Measurements from ENCODE around the gene PTCSC3.

Gene PTCSC3

DNA sequence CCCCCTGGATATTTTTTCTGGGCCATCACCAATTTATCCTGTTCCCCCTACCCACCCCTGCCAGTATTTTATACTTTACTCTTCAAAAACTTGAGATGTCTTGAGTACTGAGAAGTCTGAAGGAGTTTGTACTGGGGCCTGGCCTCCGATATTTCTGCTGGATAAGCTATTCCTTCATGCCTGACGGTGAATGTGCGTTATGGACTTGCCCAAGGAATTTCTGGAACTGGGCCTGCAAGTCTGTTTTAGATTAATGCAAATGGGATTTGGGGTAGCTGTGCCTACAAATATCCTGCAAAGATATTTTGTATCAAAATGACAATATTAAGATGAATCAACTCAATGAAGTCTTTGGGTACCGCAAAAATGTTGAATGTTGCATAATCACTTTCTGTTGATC is at the start of gene PTCSC3:
Gene PTCSC3 (minus strand): TSS at position 199 of the 400 bp plus-strand sequence.
- no peak for DNase-seq

GRCh38 chr14:36226164-36226563 is 49.6 kb upstream of the PTCSC3 start:
- DNase-seq = no peak

DNA sequence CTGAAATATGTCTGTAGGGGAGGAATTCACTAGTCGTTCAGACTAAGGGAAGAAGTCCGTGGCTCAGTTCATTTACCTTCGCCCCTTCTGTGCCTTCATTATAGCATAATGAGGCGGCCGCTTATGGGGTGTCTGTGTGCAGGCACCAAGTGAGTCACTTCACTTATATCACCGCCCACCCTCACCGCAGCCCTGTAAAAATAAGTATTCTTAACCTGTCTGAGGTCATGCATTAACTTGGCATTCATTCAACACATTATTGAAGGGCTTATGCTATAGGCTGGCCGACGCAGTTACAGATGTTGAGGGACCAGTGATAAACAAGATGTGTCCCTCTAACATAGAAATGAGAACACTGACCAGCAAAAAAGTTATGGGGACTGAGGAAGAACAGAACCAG is 47.7 kb upstream of the PTCSC3 start:
- no peak for DNase-seq

- no peak for DNase-seq
These were observed 47.0 kb upstream of the PTCSC3 start for GRCh38 chr14:36223558-36223957.

GRCh38 chr14:36222952-36223468 is 46.5 kb upstream of the PTCSC3 start:
- no peak for DNase-seq

DNA sequence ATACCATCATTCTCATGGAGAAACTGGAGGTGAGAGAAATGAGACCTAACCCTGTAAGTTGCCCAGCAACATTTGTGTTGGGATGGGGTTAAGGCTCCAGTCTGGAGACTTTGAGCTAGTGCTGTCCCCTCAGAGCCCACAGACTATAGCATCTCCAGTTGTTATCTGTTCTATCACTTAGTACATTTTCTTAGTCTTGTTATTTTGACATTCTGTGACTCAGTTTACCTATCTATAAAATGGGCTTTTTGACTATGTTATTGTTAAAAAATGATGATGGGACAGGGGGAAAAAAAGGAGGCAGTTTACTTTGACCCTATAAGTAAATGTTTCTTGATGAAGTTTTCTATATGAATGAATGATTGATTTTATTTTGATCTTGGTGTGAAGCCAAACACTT is 45.8 kb upstream of the PTCSC3 start:
- DNase-seq = no peak

GRCh38 chr14:36221112-36221511 is 44.6 kb upstream of the PTCSC3 start:
- DNase-seq = no peak

DNA sequence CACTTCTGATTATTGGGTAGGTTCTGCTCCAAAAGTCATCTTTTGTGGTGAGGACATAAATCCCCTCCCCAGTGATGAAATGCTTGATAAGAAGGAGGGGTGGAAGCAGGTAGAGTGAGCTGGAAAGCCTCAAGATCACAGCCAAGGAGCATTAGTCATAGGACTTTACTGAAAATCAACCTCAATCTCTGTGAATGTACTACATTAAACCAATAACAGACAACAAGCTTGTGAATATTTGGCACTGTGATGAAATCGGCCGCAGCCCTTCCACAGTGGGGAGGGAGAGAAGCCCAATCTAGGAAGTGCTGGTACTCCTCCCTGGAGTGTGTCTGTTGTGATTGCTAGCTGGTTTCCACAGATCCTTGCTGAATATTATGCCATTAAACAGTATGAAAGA is 41.2 kb upstream of the PTCSC3 start:
- DNase-seq = no peak

- DNase-seq = no peak
These were observed 40.5 kb upstream of the PTCSC3 start for GRCh38 chr14:36217027-36217426.

DNA sequence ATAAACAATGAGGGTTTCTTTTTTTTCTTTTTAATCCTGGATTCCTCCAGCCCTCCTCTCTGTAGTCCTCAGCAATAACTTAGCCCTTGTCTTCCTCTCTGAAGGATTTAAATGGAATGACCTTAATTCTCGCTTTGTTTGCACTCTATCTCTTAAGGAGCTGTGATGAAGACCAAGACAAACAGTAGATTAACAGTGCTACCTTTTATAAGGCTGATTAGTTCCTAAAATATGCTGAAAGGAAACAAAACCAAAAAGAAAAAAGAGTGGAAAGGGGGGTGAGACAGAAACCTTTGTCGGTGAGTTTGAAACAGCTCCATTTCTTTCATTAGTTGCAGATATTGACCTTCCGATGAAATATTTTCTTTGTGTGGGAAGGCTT is 38.7 kb upstream of the PTCSC3 start:
- DNase-seq = no peak

DNA sequence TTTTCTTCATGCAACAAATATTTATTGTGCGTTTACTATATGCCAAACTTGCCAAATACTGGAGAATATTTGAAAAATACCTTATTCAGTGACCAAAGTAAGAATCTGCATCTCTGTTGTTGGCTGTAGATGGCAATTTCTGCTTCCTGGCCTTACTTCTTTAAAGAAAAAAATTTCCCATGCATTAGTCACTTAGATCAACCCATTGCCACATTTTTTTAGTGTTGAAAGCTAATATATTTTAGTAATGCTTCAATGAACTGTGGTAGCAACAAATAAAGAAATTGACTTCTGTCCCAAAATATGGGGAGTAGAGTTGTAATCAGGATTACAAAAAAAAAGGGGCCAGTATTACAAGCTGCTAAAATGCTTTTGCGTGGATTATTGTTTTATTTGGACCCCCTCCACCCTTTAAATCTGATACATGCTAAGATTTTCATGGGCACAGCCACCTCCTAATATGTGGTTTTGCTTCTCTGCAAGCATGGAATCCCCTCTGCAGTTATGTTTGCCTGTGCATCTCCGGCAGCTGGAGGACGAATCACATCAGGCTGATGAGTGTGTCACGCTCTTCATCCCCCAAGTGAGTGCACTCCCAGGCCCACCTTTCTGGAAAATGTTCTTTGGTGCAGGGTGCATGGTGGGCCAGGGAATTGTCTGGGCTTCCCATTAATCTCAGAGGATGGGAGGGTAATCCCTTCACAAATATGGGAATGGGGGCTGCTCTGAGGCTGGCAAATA is 38.1 kb upstream of the PTCSC3 start:
- DNase-seq = no peak

DNA sequence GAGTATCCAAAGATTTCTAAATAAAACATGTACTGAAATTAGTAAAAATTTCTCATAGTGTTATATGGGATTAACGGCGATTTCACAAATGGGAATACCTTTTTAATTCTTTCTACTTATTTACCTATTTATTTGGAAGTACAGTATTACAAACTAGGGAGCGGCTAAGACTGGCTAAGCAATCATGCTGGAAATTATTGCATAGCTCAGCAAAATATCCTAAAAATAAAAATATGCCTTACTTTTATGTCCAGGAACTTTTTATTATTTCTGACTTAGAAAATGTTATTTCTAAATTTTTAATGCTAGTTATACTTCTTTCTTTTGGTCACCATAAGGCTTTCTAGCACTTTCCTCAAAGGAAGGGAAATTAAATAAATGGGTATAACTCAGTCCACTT is 36.5 kb upstream of the PTCSC3 start:
- DNase-seq = no peak

DNA sequence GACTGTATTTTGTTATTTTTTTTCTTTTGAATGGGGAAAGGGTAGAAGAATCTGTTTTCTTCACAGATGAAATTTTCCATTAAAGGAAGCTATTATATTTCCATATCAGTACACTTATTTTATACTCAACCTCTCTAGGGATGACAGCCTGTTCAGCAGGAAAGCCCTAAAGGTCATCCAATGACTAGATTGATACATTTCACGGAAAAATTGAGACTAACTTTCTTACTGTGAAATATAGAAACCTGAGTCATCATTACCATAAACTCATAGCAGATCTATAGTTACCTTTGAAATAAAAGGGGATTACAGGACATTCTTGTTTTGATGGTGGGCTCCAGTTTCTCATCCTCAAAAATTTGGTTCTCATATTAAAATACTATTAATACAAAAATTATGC is 36.1 kb upstream of the PTCSC3 start:
- DNase-seq = no peak

- DNase-seq = no peak
These were observed 32.3 kb upstream of the PTCSC3 start for GRCh38 chr14:36208690-36209278.

- no peak for DNase-seq
These were observed 31.0 kb upstream of the PTCSC3 start for GRCh38 chr14:36207500-36207899.

- DNase-seq = no peak
These were observed 28.0 kb upstream of the PTCSC3 start for GRCh38 chr14:36204461-36205073.

DNA sequence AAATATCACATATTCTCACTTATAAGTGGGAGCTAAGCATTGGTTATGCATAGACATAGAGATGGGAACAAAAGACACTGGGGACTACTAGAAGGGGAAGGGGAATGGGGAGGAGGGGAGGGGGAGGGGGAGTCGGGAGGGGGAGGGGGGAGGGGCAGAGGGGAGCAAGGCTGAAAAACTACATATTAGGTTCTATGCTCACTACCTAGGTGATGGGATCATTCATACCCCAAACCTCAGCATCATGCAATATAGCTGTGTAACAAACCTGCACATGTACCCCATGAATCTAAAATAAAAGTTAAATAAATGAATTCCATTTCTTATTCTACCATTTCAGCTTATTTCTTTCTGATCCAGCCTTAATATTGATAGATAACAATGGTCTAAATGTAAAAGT is 21.9 kb upstream of the PTCSC3 start:
- no peak for DNase-seq

GRCh38 chr14:36194663-36195062 is 18.1 kb upstream of the PTCSC3 start:
- DNase-seq = no peak

DNA sequence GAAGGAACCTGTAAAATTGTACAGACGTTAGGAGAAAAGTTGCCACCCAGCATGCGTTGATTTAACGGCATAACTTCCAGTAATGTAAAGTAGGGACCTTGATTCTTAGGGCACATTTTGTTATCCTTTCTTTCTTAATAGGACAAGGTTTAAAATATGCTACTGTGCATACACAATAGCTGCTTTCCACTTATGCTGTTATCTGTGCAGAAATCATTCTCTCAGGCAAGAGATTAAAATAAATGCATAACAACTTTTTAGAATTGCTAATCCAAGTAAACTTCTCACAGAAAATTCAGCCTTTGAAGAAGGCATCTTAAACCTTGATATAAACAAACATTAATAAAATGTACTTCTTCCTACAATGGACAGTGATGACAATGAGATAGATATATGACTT is 16.0 kb upstream of the PTCSC3 start:
- DNase-seq = no peak

GRCh38 chr14:36183402-36183801 is 6.9 kb upstream of the PTCSC3 start:
- DNase-seq = no peak

GRCh38 chr14:36181417-36181816 is 4.9 kb upstream of the PTCSC3 start:
- DNase-seq = no peak

- no peak for DNase-seq
These were observed 967 bp upstream of the PTCSC3 start for GRCh38 chr14:36177489-36177888.

DNA sequence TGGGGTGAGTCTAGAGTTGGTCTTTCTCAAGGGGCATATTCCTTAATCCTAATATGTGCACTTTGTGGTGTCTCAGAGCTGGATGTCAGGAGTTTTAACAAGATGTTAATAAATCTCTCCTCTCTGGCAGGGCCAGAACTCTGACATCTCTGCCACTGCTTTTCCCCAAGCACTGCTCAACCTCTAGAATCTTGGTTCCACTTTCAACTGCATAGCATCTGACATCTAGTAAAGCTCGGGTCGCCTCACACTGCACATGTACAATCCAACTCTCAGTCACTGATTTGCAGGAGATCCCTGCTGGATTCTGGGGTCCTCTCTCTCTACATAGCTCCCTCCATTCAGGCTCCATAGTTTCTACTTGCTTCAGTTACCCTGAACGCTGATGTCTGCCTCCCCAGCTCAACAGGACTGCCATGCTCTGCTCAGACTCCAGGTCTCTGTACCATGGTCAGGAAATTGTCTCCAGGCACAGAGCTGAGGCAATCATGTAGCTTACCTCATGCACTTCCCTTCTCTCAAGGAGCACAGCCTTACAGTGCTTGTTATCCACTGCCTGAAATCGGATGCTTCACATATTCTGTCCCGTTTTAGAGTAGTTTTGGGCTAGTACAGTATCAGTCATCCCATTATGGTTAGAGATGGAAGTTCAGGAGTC is 1.6 kb downstream of the PTCSC3 start:
- DNase-seq = no peak

DNA sequence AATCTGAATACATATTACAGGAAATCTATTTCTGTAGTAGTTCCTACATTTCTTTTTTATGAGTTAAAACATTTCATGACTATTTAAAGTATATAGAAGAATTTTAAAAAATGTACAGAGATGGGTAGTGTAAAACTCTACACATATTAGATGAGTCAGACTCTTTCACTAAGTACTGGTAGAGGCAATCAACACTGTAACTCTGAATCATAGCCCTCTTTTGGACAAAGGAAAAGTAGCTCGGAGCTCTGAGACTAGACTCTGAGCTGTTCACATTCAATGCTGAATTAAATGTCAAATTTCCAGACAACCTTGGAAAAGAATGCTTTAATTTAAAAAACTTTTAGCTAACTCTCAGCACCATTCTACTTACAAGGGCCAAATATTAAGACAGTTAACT is 3.4 kb downstream of the PTCSC3 start:
- DNase-seq = no peak

Measured in CD4-positive, alpha-beta T cell treated with Interleukin-4 for 4 hours (primary cell).